GM12892 (cell line): ENCODE data around the gene AAK1.

Experiments used
- POLR2A ChIP-seq: IDR thresholded peaks from 2 replicates; pipeline ENCODE4 v1.6.1; 2011; ENCODE audit warnings: low read depth, low read length, control low read depth
- POLR2AphosphoS5 ChIP-seq: IDR thresholded peaks from 2 replicates; pipeline ENCODE4 v1.6.1; 2011; ENCODE audit warnings: low read depth, low read length, control low read depth
- TAF1 ChIP-seq: IDR thresholded peaks from 2 replicates; pipeline ENCODE4 v1.6.1; 2011; ENCODE audit warnings: low read depth, mild to moderate bottlenecking, control low read depth, low read length, borderline replicate concordance

DNA sequence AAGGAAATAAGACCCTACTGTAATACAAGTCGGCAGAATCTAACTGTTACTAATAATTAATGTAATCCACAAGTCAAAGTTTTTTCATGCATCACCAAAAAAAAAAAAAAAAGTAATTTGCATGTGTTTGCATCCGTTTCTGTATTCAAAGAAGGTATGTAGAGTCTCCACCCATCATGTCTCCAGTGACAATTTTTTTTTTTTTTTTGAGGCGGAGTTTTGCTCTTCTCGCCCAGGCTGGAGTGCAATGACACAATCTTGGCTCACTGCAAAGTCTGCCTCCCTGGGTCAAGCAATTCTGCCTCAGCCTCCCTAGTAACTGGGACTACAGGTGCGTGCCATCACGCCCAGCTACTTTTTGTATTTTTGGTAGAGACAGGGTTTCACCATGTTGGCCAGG lies 182.1 kb downstream of the AAK1 start:
- TF ChIP-seq POLR2AphosphoS5 (no peak), POLR2A (no peak), TAF1 (no peak)
